Fibroblast of lung (primary cell): ENCODE data around the gene ANKEF1.

Experiments
- EZH2 ChIP-seq: IDR thresholded peaks from 2 replicates; pipeline ENCODE4 v1.5.1; 2012; ENCODE audit warnings: low read length, control low read depth, mild to moderate bottlenecking; ENCODE audit errors: missing control alignments
- TF ChIP-seq, protein P1 (sequence below), 2 donors: IDR thresholded peaks in 1 of 2; conservative IDR thresholded peaks in 1 of 2; 1 replicate in 1 of 2; 2 replicates in 1 of 2; pipeline ENCODE4 v1.5.1; 2011 to 2012; ENCODE audit warnings: low read length in 2 of 2, control low read depth in 1 of 2, inconsistent platforms in 1 of 2, low read depth in 1 of 2, mild to moderate bottlenecking in 1 of 2

DNA sequence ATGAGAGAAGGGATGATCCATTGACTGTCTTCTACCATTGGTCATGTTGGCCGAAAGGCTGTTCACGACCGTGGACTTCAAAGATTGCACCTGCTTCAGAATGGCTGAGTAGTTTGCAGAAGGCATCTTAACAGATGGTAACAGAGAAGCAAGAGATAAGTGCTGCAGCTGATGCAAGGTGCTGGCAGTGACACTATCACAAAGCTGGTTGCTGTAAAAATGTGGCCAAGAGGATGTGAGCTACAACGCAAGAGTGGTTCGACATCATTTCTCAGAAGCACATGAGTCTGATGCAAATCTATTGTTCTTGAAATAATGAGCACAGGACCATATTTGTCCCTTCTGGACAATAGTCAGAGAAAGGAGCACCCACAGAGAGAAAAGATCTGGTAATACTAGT lies 27.0 kb upstream of the ANKEF1 start:
- TF ChIP-seq, protein P1, sequence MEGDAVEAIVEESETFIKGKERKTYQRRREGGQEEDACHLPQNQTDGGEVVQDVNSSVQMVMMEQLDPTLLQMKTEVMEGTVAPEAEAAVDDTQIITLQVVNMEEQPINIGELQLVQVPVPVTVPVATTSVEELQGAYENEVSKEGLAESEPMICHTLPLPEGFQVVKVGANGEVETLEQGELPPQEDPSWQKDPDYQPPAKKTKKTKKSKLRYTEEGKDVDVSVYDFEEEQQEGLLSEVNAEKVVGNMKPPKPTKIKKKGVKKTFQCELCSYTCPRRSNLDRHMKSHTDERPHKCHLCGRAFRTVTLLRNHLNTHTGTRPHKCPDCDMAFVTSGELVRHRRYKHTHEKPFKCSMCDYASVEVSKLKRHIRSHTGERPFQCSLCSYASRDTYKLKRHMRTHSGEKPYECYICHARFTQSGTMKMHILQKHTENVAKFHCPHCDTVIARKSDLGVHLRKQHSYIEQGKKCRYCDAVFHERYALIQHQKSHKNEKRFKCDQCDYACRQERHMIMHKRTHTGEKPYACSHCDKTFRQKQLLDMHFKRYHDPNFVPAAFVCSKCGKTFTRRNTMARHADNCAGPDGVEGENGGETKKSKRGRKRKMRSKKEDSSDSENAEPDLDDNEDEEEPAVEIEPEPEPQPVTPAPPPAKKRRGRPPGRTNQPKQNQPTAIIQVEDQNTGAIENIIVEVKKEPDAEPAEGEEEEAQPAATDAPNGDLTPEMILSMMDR (conservative IDR thresholded peaks at IDR 0.05 in 1 of 2, IDR thresholded peaks at IDR 0.05 in 1 of 2; ENCODE audit: low read depth in 1 of 2, low read length in 2 of 2), result no peak
- no peak for TF ChIP-seq EZH2
